Ishikawa (cell line): ENCODE data around the gene ZNHIT3.

Source experiments
- CEBPB ChIP-seq: IDR thresholded peaks from 2 replicates; pipeline ENCODE4 v1.6.1; 2012
- CREB1 ChIP-seq: IDR thresholded peaks from 2 replicates; pipeline ENCODE4 v1.6.1; 2012; ENCODE audit warnings: low read depth
- EGR1 ChIP-seq: IDR thresholded peaks from 2 replicates; pipeline ENCODE4 v1.6.1; 2012
- EP300 ChIP-seq: IDR thresholded peaks from 2 replicates; pipeline ENCODE4 v1.6.1; 2012; ENCODE audit warnings: borderline replicate concordance
- FOXM1 ChIP-seq: IDR thresholded peaks from 2 replicates; pipeline ENCODE4 v1.6.1; 2012; ENCODE audit warnings: low read depth, borderline replicate concordance
- NFIC ChIP-seq: IDR thresholded peaks from 2 replicates; pipeline ENCODE4 v1.6.1; 2012
- RAD21 ChIP-seq: IDR thresholded peaks from 2 replicates; pipeline ENCODE4 v1.6.1; 2012; ENCODE audit warnings: low read depth
- TAF1 ChIP-seq: IDR thresholded peaks from 2 replicates; pipeline ENCODE4 v1.6.1; 2012; ENCODE audit warnings: low read depth, mild to moderate bottlenecking
- TCF12 ChIP-seq: IDR thresholded peaks from 2 replicates; pipeline ENCODE4 v1.6.1; 2012; ENCODE audit warnings: low read depth
- TEAD4 ChIP-seq: IDR thresholded peaks from 2 replicates; pipeline ENCODE4 v1.6.1; 2012
- YY1 ChIP-seq: IDR thresholded peaks from 2 replicates; pipeline ENCODE4 v1.6.1; 2012; ENCODE audit warnings: low read depth
- ZBTB7A ChIP-seq: IDR thresholded peaks from 2 replicates; pipeline ENCODE4 v1.6.1; 2012; ENCODE audit warnings: low read depth
- TF ChIP-seq, protein P1 (sequence below): IDR thresholded peaks from 2 replicates; pipeline ENCODE4 v1.6.1; 2012
- TF ChIP-seq, protein P2 (sequence below): IDR thresholded peaks from 2 replicates; pipeline ENCODE4 v1.6.1; 2012
- TF ChIP-seq, protein P3 (sequence below): IDR thresholded peaks from 2 replicates; pipeline ENCODE4 v1.6.1; 2012; ENCODE audit warnings: low read depth, mild to moderate bottlenecking

The ZNHIT3 gene

DNA sequence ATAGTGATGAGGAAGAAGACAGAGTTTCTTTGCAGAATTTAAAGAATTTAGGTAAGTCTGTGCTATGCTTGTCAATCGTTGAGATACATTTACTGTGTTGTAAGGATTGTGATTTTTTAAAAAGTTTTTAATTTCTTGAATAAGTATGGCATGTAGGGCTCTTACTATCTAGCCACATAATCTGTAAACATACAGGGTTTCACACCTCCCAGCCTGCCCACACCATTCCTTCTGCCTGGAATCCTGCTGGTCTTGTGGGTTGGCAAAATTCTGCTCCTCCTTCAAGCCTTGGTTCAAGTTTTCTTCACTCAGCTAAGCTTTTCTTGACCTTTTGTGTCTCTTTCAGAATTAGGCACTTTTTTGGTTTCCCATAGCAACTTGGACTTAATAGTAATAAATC is 7.5 kb downstream of the ZNHIT3 start:
- TF ChIP-seq RAD21 = no peak
- no peak for TF ChIP-seq FOXM1
- TF ChIP-seq TAF1 = no peak
- TF ChIP-seq NFIC = no peak
- TF ChIP-seq, protein P1, sequence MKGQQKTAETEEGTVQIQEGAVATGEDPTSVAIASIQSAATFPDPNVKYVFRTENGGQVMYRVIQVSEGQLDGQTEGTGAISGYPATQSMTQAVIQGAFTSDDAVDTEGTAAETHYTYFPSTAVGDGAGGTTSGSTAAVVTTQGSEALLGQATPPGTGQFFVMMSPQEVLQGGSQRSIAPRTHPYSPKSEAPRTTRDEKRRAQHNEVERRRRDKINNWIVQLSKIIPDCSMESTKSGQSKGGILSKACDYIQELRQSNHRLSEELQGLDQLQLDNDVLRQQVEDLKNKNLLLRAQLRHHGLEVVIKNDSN = no peak
- TF ChIP-seq YY1 = no peak
- TF ChIP-seq TEAD4 = no peak
- TF ChIP-seq EP300 = no peak
- no peak for TF ChIP-seq CREB1
- TF ChIP-seq CEBPB = no peak
- TF ChIP-seq EGR1 = no peak
- no peak for TF ChIP-seq ZBTB7A
- TF ChIP-seq TCF12 = no peak
- TF ChIP-seq, protein P2, sequence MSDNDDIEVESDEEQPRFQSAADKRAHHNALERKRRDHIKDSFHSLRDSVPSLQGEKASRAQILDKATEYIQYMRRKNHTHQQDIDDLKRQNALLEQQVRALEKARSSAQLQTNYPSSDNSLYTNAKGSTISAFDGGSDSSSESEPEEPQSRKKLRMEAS = no peak

DNA sequence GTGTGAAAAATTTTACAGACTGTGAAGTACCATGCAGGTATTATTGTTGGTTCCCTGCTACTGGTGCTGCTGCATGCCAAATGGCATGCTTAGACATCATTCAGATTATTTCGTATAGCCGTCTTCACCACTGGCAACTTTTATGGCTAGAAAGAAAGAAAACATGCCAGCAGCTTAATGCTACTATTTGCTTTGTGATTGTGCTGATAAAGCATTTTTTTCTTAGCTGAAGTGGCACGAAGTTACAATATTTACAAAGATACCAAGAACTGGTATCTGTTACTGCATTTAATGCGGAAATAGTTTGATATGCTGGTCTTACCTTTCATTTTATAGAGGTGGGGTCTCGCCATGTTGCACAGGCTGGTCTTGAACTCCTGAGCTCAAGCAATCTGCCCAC is 8.2 kb downstream of the ZNHIT3 start:
- no peak for TF ChIP-seq TCF12
- TF ChIP-seq RAD21 = no peak

DNA sequence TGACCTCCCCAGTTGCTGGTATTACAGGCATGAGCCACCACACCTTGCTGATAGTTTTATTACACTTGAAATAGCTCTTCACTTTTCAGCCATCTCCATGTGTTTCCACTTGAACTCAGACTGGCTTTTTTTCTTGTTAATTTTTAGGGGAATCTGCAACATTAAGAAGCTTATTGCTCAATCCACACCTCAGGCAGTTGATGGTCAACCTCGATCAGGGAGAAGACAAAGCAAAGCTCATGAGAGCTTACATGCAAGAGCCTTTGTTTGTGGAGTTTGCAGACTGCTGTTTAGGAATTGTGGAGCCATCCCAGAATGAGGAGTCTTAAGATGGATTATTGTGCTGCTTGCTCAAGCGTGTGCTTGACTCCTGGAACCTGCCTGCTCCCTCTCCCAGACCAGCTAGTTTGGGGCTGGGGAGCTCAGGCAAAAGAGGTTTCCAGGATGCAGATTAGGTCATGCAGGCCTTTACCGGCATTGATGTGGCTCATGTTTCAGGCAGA is 8.6 kb downstream of the ZNHIT3 start:
- TF ChIP-seq, protein P3, sequence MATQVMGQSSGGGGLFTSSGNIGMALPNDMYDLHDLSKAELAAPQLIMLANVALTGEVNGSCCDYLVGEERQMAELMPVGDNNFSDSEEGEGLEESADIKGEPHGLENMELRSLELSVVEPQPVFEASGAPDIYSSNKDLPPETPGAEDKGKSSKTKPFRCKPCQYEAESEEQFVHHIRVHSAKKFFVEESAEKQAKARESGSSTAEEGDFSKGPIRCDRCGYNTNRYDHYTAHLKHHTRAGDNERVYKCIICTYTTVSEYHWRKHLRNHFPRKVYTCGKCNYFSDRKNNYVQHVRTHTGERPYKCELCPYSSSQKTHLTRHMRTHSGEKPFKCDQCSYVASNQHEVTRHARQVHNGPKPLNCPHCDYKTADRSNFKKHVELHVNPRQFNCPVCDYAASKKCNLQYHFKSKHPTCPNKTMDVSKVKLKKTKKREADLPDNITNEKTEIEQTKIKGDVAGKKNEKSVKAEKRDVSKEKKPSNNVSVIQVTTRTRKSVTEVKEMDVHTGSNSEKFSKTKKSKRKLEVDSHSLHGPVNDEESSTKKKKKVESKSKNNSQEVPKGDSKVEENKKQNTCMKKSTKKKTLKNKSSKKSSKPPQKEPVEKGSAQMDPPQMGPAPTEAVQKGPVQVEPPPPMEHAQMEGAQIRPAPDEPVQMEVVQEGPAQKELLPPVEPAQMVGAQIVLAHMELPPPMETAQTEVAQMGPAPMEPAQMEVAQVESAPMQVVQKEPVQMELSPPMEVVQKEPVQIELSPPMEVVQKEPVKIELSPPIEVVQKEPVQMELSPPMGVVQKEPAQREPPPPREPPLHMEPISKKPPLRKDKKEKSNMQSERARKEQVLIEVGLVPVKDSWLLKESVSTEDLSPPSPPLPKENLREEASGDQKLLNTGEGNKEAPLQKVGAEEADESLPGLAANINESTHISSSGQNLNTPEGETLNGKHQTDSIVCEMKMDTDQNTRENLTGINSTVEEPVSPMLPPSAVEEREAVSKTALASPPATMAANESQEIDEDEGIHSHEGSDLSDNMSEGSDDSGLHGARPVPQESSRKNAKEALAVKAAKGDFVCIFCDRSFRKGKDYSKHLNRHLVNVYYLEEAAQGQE = no peak
- TF ChIP-seq TAF1 = no peak
- TF ChIP-seq CREB1 = no peak
- TF ChIP-seq, protein P1 = no peak
- TF ChIP-seq ZBTB7A = no peak
- TF ChIP-seq CEBPB = no peak
- TF ChIP-seq EGR1 = no peak
- TF ChIP-seq, protein P2 = no peak
- no peak for TF ChIP-seq TCF12
- no peak for TF ChIP-seq RAD21
- no peak for TF ChIP-seq NFIC

DNA sequence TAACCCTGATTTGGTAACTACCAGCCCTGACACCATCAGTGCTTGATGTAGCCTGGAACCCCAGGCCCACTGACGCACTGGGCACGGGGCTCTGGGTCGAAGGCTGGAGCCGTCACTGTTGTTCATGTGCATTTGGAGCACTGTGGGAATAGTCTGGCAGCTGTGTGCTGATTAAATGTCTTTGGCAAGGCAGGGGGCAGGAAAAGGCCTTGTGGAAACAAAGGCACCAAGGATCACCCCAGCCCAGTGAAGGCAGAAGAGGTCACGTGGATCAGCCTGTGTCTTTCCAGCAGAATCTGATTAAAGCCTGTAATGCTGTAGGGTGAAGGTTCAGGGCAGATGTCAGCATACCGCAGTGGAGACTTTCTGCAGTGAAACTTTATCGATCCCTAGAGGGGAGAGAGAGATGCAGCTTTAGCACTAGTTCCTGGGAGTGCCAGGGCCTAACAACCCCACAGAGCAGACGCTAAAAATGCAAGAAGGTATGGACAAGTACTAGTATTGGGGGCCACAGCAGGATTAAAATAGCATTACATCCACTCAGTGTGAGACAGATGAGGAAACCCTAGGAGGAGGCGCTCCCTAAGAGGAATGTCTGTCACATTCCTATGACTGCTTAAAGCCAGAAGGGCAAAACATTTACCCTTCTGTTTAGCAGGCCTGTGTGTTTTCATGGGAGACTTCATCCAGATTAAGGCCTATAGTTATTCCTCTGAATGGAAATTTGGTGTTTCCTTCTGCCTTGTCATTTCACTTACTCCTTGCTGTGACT is 9.7 kb downstream of the ZNHIT3 start:
- TF ChIP-seq CEBPB = no peak
- no peak for TF ChIP-seq EP300
- TF ChIP-seq, protein P1 = no peak
- TF ChIP-seq, protein P2 = no peak
- no peak for TF ChIP-seq EGR1
- TF ChIP-seq NFIC = no peak
- TF ChIP-seq YY1 = no peak
- TF ChIP-seq, protein P3 = no peak
- no peak for TF ChIP-seq CREB1
- TF ChIP-seq RAD21 = no peak
- no peak for TF ChIP-seq TAF1
- no peak for TF ChIP-seq ZBTB7A
- no peak for TF ChIP-seq TEAD4
- no peak for TF ChIP-seq TCF12
- TF ChIP-seq FOXM1 = no peak

DNA sequence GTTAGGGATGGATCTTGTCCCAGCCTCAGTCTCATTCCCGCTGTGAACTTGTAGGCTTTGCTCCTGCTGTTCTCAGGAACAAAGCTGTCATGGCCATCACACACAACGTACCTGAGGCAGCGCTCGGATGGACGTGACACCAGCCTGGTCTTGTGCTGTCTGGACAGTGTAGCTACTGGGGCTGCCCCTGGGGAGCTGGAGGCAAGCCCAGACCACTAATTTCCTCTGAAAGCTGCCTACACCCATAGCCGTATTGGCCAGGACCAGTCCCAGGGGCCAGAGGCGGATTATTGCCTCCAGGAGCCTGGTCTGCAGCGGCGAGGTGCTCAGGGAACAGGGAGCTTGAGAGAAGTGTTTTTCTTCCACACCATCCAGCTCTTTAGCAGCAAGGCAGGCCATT is 11.7 kb downstream of the ZNHIT3 start:
- TF ChIP-seq EP300 (no peak), ZBTB7A (no peak), TEAD4 (no peak), CREB1 (no peak), CEBPB (no peak), TAF1 (no peak), NFIC (no peak), YY1 (no peak), FOXM1 (no peak), EGR1 (no peak), RAD21 (no peak)
- TF ChIP-seq, protein P3 = no peak
- TF ChIP-seq, protein P1 = no peak
- TF ChIP-seq, protein P2 = no peak
